ENCODE data around the gene ZNF638. TPM values are rescaled to one million over a fixed set of nuclear protein-coding genes. Genes with fewer than 3 reads are reported as not detected.

ZNF638 gene
- polyA plus RNA-seq, 1 of the 3 experiments (the other 2 are of a cell fraction) = 28.1 TPM

GRCh38 chr2:71479261-71479660 lies 147.7 kb downstream of the ZNF638 start:
- H2AFZ ChIP-seq (ENCODE audit: low read depth) = no peak overlapping the region
- H3K4me3 ChIP-seq (ENCODE audit: low read depth in 2 of 2, low read length in 1 of 2) = no peak overlapping the region
- no peaks in the 10 kb centered on the region for H3K79me2 ChIP-seq (ENCODE audit: insufficient read depth)
- no peaks in the 10 kb centered on the region for H3K9me2 ChIP-seq
- ChIA-PET CTCF (interaction anchor here (2.5 kb wide), 1 partner anchor 18 kb away, joined by 11 read pairs; no protein-coding TSS in a partner anchor), POLR2A (no interaction called here)
- H3K4me1 ChIP-seq (ENCODE audit: control insufficient read depth in 1 of 2, insufficient read depth in 2 of 2, low read depth in 1 of 2, low read length in 1 of 2) = no peaks in the 10 kb centered on the region
- no peak for DNase-seq
- H4K20me1 ChIP-seq (ENCODE audit: insufficient read depth) = no peaks in the 10 kb centered on the region
- TF ChIP-seq GATA2 (CRISPR knock-in tag; IDR thresholded peaks at IDR 0.05) = no peak
- TF ChIP-seq MXI1 (IDR thresholded peaks at IDR 0.05; ENCODE audit: low read depth, low read length) = no peak
- TF ChIP-seq TCF12 (IDR thresholded peaks at IDR 0.05) = no peak
- TF ChIP-seq REST (IDR thresholded peaks at IDR 0.05; ENCODE audit: low read depth, low read length) = no peak
- no peak for TF ChIP-seq EZH2phosphoT487 (IDR thresholded peaks at IDR 0.05; ENCODE audit: borderline replicate concordance, low read depth)
- TF ChIP-seq NFIC (IDR thresholded peaks at IDR 0.05; ENCODE audit: borderline replicate concordance) = no peak
- no peak for TF ChIP-seq CTCF (IDR thresholded peaks at IDR 0.05)
- TF ChIP-seq YY1 (IDR thresholded peaks at IDR 0.05; ENCODE audit: low read depth) = no peak
- no peak for TF ChIP-seq USF1 (IDR thresholded peaks at IDR 0.05; ENCODE audit: borderline replicate concordance, low read depth)
- no peak for TF ChIP-seq USF2 (IDR thresholded peaks at IDR 0.05; ENCODE audit: borderline replicate concordance, low read depth, low read length)
- TF ChIP-seq RXRA (IDR thresholded peaks at IDR 0.05; ENCODE audit: borderline replicate concordance, low read depth) = no peak
- TF ChIP-seq FOXJ3 (CRISPR knock-in tag; IDR thresholded peaks at IDR 0.05) = no peak
- no peak for TF ChIP-seq GABPA (IDR thresholded peaks at IDR 0.05; ENCODE audit: low read depth)
- TF ChIP-seq CHD2 (IDR thresholded peaks at IDR 0.05; ENCODE audit: low read length, partially characterized antibody) = no peak
- TF ChIP-seq FOSL2 (IDR thresholded peaks at IDR 0.05; ENCODE audit: borderline replicate concordance, low read depth) = no peak
- no peak overlapping the region for H3K4me2 ChIP-seq
- no peak overlapping the region for H3K9ac ChIP-seq
- H3K9me3 ChIP-seq = no peaks in the 10 kb centered on the region
- H3K36me3 ChIP-seq (replicated peaks in 1 of 2; ENCODE audit: control insufficient read depth in 1 of 2, insufficient read depth in 2 of 2, low read length in 1 of 2) = no peaks in the 10 kb centered on the region
- H3K27me3 ChIP-seq (ENCODE audit: insufficient read depth) = 0 out of 2 replicates have a peak, but pooled peaks cover 6% of the 10 kb centered on the region
- H3K27ac ChIP-seq (ENCODE audit: low read depth in 2 of 2, low read length in 1 of 2) = no peak overlapping the region
- 46% methylated on average over 5 of the region's 5 CpGs for WGBS (ENCODE audit: low lambda C conversion rate)
- no peaks in the 10 kb centered on the region for H3F3A ChIP-seq (replicated peaks; ENCODE audit: insufficient read depth)
